HG03575 (cell line): ENCODE data around the gene UBB.
"Not testable (repeated sequence)": the region's sequence is repeated elsewhere in the genome, so short reads cannot be mapped to it uniquely, and the experiment has no call there.

Experiments used
- ATAC-seq: cut with Tn5 transposase; IDR thresholded peaks from one replicate; pipeline ENCODE4 v1.9.1; 2021; ENCODE audit not compliant: unreplicated experiment, insufficient number of reproducible peaks, low FRiP score; ENCODE audit errors: extremely low read depth

UBB gene

GRCh38 chr17:16371742-16372141 is 9.1 kb upstream of the UBB start:
- no peak for ATAC-seq

- ATAC-seq: no peak
These were observed 6.5 kb upstream of the UBB start for GRCh38 chr17:16374146-16374938.

- ATAC-seq: no peak
These were observed 3.0 kb upstream of the UBB start for GRCh38 chr17:16377941-16378341.

- no peak for ATAC-seq
These were observed 2.1 kb upstream of the UBB start for GRCh38 chr17:16378636-16379282.

GRCh38 chr17:16379654-16380053 is 1.2 kb upstream of the UBB start:
- ATAC-seq: no peak

- ATAC-seq: no peak
These were observed 567 bp downstream of the UBB start for GRCh38 chr17:16381496-16381820.

GRCh38 chr17:16383216-16383615 is 2.3 kb downstream of the UBB start:
- no peak for ATAC-seq

- ATAC-seq: no peak
These were observed 2.9 kb downstream of the UBB start for GRCh38 chr17:16383772-16384287.

- ATAC-seq: no peak
These were observed 3.7 kb downstream of the UBB start for GRCh38 chr17:16384557-16384956.

GRCh38 chr17:16386126-16386507 is 5.2 kb downstream of the UBB start:
- not testable (repeated sequence) for ATAC-seq

GRCh38 chr17:16391451-16391850 is 10.6 kb downstream of the UBB start:
- no peak for ATAC-seq

- ATAC-seq: not testable (repeated sequence)
These were observed 11.6 kb downstream of the UBB start for GRCh38 chr17:16392491-16392890.

- not testable (repeated sequence) for ATAC-seq
These were observed 15.0 kb downstream of the UBB start for GRCh38 chr17:16395887-16396286.

GRCh38 chr17:16396693-16397092 is 15.8 kb downstream of the UBB start:
- not testable (repeated sequence) for ATAC-seq

- no peak for ATAC-seq
These were observed 17.7 kb downstream of the UBB start for GRCh38 chr17:16398270-16399267.

GRCh38 chr17:16403847-16404246 is 23.0 kb downstream of the UBB start:
- ATAC-seq: not testable (repeated sequence)

GRCh38 chr17:16406742-16407674 is 26.1 kb downstream of the UBB start:
- no peak for ATAC-seq

- ATAC-seq: peak; percentile 87
These were observed 27.2 kb downstream of the UBB start for GRCh38 chr17:16407911-16408588.
